K562 (cell line): ENCODE data around the gene RUVBL1. TPM values are rescaled to one million over a fixed set of nuclear protein-coding genes. Genes with fewer than 3 reads are reported as not detected.

Experiments used
- ATAC-seq: fragments of 200-7000 bp; cut with Tn5 transposase; 3 replicates; pipeline ENCODE4 v1.9.1; 2020; ENCODE audit warnings: moderate library complexity
- BruUV-seq: library from RNA; stranded (reverse); fragments of 400-500 nt; replicated peaks from 2 replicates; lab custom pipeline; 2021; lab: Mats Ljungman, UMichigan
- CTCF ChIA-PET: fragments of 300-600 bp; formaldehyde crosslinking; extraction: SDS; loops from one replicate; lab custom pipeline; 2021; ENCODE audit warnings: low intra/inter-chr PET ratio; lab: Yijun Ruan, JAX
- POLR2A ChIA-PET: fragments of 300-600, 350-650 bp; sonication (Branson Sonifier 250); formaldehyde crosslinking; extraction: SDS; loops from one replicate; lab custom pipeline; 2021; ENCODE audit warnings: antibody characterized with exemption, inconsistent platforms; lab: Yijun Ruan, JAX
- DNase-seq, 4 experiments: peaks; one replicate each; pipeline versions ENCODE4 v3.0.0 to v3.0.0-alpha.2; 2011 to 2018; ENCODE audit warnings: low spot score in 3 of 4, mixed read lengths in 3 of 4; ENCODE audit errors: extremely low read depth in 1 of 4
- FAIRE-seq: peaks from 2 replicates; lab custom pipeline; 2011; peaks lifted over from hg19 to GRCh38; lab: Jason Lieb, UNC
- H2AFZ ChIP-seq: 2 replicates; pipeline ENCODE4 v1.6.0; 2011; ENCODE audit warnings: low read depth, low read length, control low read depth, inconsistent platforms
- H3K27ac ChIP-seq: fragments of 200-600 bp; 3 replicates; pipeline ENCODE4 v1.8.0; 2011; ENCODE audit warnings: low read depth, mild to moderate bottlenecking, control low read depth, inconsistent platforms, low read length, moderate library complexity, mixed read lengths; ENCODE audit errors: extremely low read depth
- H3K27me3 ChIP-seq, 2 experiments: fragments of 300-600 bp in 1 of 2; 2 replicates in 1 of 2; 3 replicates in 1 of 2; pipeline versions ENCODE4 v1.6.0 to v1.8.0; 2011; ENCODE audit warnings: inconsistent platforms in 2 of 2, low read length in 2 of 2, mild to moderate bottlenecking in 1 of 2, mixed read lengths in 1 of 2, moderate library complexity in 1 of 2; ENCODE audit not compliant: control insufficient read depth in 2 of 2, insufficient read depth in 2 of 2
- H3K36me3 ChIP-seq: fragments of 300-600 bp; 3 replicates; pipeline ENCODE4 v1.8.0; 2011; ENCODE audit warnings: mild to moderate bottlenecking, low read length, inconsistent platforms; ENCODE audit not compliant: control insufficient read depth, insufficient read depth
- H3K4me1 ChIP-seq, 2 experiments: fragments of 200-600 bp in 1 of 2; replicated peaks in 1 of 2; 2 replicates in 1 of 2; 3 replicates in 1 of 2; pipeline versions ENCODE4 v1.5.1 to v1.8.0; 2011; ENCODE audit warnings: inconsistent platforms in 2 of 2, low read length in 2 of 2, mild to moderate bottlenecking in 1 of 2, mixed read lengths in 1 of 2, moderate library complexity in 1 of 2; ENCODE audit not compliant: control insufficient read depth in 2 of 2, insufficient read depth in 2 of 2
- H3K4me2 ChIP-seq: 2 replicates; pipeline ENCODE4 v1.6.1; 2011; ENCODE audit warnings: low read length, control low read depth, inconsistent platforms, mixed read lengths; ENCODE audit not compliant: insufficient read depth
- H3K4me3 ChIP-seq: fragments of 200-600 bp; sonication (generic), shearing (Covaris generic); 2 replicates; pipeline ENCODE4 v1.5.1; 2016; ENCODE audit warnings: control low read depth, inconsistent platforms
- H3K79me2 ChIP-seq: fragments of 200-600 bp; 3 replicates; pipeline ENCODE4 v1.8.0; 2011; ENCODE audit warnings: low read length, inconsistent platforms; ENCODE audit not compliant: control insufficient read depth, insufficient read depth
- H3K9ac ChIP-seq, 2 experiments: 2 replicates each; pipeline versions ENCODE4 v1.6.0 to v1.6.1; 2011; ENCODE audit warnings: low read depth in 2 of 2, low read length in 2 of 2, control low read depth in 1 of 2, inconsistent platforms in 1 of 2, mild to moderate bottlenecking in 1 of 2, mixed read lengths in 1 of 2; ENCODE audit not compliant: insufficient read depth in 1 of 2
- H3K9me1 ChIP-seq: one replicate; pipeline ENCODE4 v1.6.0; 2011; ENCODE audit warnings: inconsistent platforms, mild to moderate bottlenecking, low read length, moderate library complexity; ENCODE audit not compliant: control insufficient read depth, insufficient read depth
- H3K9me3 ChIP-seq: replicated peaks from 2 replicates; pipeline ENCODE4 v1.5.1; 2011; ENCODE audit warnings: low read depth, low read length, inconsistent platforms; ENCODE audit not compliant: control insufficient read depth, insufficient read depth
- H4K20me1 ChIP-seq: replicated peaks from 2 replicates; pipeline ENCODE4 v1.6.1; 2011; ENCODE audit warnings: low read length, inconsistent platforms, mixed read lengths; ENCODE audit not compliant: control insufficient read depth, insufficient read depth
- CXXC5 ChIP-seq: fragments of 250-450 bp; sonication (Bioruptor Pico); IDR thresholded peaks from 2 replicates; pipeline ENCODE4 v1.8.0; 2022; ENCODE audit warnings: inconsistent platforms, mild to moderate bottlenecking, moderate library complexity
- EZH2 ChIP-seq: IDR thresholded peaks from 2 replicates; pipeline ENCODE4 v1.6.1; 2012; ENCODE audit warnings: low read depth, mild to moderate bottlenecking, inconsistent platforms, low read length, borderline replicate concordance
- GATAD2A ChIP-seq: fragments of 450-650 bp; IDR thresholded peaks from 2 replicates; pipeline ENCODE4 v1.6.1; 2017
- LARP7 ChIP-seq: fragments of 450-650 bp; IDR thresholded peaks from 2 replicates; pipeline ENCODE4 v1.6.1; 2016
- NFIC ChIP-seq: fragments of 450-650 bp; IDR thresholded peaks from 2 replicates; pipeline ENCODE4 v1.6.1; 2017; ENCODE audit warnings: mild to moderate bottlenecking, inconsistent platforms
- PHF21A ChIP-seq: fragments of 450-650 bp; IDR thresholded peaks from 2 replicates; pipeline ENCODE4 v1.6.1; 2017; ENCODE audit warnings: low read depth, borderline replicate concordance
- WGBS: fragments of 100-300 bp; shearing (Covaris generic); methylation state at CpG from one replicate; pipeline ENCODE4 v1.1.6; 2016; ENCODE audit warnings: low coverage, mixed read lengths; ENCODE audit not compliant: insufficient coverage; ENCODE audit errors: missing lambda C conversion rate; 5-methylcytosine and 5-hydroxymethylcytosine counted together
- in situ Hi-C: fragments of 300-500 bp; cut with MboI; formaldehyde crosslinking; loops from 4 replicates; pipeline ENCODE4 v1.15.0; 2018; ENCODE audit warnings: inconsistent platforms, mixed read lengths
- intact Hi-C: fragments of 100-400 bp; cut with micrococcal nuclease; formaldehyde crosslinking; loops from 2 replicates; pipeline ENCODE4 v1.14.2; 2022
- polyA plus RNA-seq, 8 experiments: library from polyadenylated mRNA; depleted of rRNA in 4 of 8; stranded (reverse) in 5 of 8; unstranded in 3 of 8; fragments of >200 nt; fragmentation: Nextera tagmentation in 2 of 8; fragmentation: Illumina TruSeq in 1 of 8; extraction: Ambion mirVana in 2 of 8; extraction: Trizol in 1 of 8; gene quantifications; 2 replicates each; pipeline versions ENCODE4 v1.2.1 to v1.2.3, GENCODE V29; 2011 to 2014; ENCODE audit warnings: inconsistent platforms in 1 of 8, missing spikeins in 1 of 8
- total RNA-seq, 7 experiments: library from RNA; depleted of rRNA in 6 of 7; stranded (reverse); fragments of >200 nt in 6 of 7; fragmentation: Illumina TruSeq in 2 of 7; extraction: Trizol in 2 of 7; gene quantifications; 2 replicates each; pipeline versions ENCODE4 v1.2.1 to v1.2.3, GENCODE V29; 2011 to 2021; ENCODE audit warnings: low replicate concordance in 1 of 7
- TF ChIP-seq, protein P1 (sequence below): fragments of 250-450 bp; sonication (Bioruptor Pico); IDR thresholded peaks from 2 replicates; pipeline ENCODE4 v1.4.0; 2020; ENCODE audit warnings: mild to moderate bottlenecking, moderate library complexity, borderline replicate concordance
- TF ChIP-seq, protein P2 (sequence below): fragments of 450-650 bp; formaldehyde crosslinking; IDR thresholded peaks from 2 replicates; pipeline ENCODE4 v1.4.0; 2020; ENCODE audit warnings: mild to moderate bottlenecking, moderate library complexity

RUVBL1 gene
- total and polyA plus RNA-seq, 9 of the 15 experiments (the other 6 are each of a cell fraction or from before 2014, with no cell fraction given), result 20.7 to 147 (median 113) TPM

DNA sequence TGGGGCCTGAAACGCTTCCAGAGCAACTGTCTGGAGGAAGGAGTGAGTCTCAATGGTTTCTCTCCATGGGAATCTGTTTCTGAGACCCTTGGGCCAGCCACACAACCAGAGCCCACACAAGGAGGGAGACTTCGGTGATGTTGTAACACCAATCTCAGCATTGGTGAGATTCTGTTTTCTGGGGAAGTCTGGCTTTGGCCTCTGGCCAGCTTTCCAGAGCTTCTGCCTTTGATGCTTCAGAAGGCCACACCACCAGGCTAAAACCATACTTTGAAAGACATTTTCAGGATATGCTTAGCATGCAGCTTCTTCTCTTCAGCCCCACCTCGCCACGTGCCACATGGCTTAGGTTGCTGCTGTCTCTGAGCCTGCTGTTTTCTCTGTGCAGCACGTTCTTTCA is 26.0 kb upstream of the RUVBL1 start:
- H3K27ac ChIP-seq, result no peak overlapping the region
- in situ Hi-C loops, result no loop called here

DNA sequence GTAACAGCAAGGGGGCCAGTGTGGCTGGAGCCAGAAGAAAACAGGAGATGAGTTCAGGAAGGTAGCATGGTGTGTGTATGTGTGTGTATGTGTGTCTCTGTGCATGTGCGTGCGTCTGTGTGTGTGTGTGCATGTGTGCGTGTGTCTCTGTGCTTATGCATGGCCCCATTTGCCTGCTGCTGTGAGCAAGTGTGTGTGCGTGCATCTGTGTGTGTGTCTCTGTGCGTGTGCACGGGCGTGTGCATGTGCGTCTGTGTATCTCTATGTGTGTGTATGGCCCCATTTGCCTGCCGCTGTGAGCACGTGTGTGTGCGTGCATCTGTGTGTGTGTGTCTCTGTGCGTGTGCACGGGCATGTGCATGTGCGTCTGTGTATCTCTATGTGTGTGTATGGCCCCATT is 22.6 kb upstream of the RUVBL1 start:
- intact Hi-C loops, result no loop called here
- FAIRE-seq, result no peak
- TF ChIP-seq EZH2 (no peak), GATAD2A (no peak), LARP7 (no peak), PHF21A (no peak)
- TF ChIP-seq, protein P1, sequence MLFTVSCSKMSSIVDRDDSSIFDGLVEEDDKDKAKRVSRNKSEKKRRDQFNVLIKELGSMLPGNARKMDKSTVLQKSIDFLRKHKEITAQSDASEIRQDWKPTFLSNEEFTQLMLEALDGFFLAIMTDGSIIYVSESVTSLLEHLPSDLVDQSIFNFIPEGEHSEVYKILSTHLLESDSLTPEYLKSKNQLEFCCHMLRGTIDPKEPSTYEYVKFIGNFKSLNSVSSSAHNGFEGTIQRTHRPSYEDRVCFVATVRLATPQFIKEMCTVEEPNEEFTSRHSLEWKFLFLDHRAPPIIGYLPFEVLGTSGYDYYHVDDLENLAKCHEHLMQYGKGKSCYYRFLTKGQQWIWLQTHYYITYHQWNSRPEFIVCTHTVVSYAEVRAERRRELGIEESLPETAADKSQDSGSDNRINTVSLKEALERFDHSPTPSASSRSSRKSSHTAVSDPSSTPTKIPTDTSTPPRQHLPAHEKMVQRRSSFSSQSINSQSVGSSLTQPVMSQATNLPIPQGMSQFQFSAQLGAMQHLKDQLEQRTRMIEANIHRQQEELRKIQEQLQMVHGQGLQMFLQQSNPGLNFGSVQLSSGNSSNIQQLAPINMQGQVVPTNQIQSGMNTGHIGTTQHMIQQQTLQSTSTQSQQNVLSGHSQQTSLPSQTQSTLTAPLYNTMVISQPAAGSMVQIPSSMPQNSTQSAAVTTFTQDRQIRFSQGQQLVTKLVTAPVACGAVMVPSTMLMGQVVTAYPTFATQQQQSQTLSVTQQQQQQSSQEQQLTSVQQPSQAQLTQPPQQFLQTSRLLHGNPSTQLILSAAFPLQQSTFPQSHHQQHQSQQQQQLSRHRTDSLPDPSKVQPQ, result no peak
- TF ChIP-seq, protein P2, sequence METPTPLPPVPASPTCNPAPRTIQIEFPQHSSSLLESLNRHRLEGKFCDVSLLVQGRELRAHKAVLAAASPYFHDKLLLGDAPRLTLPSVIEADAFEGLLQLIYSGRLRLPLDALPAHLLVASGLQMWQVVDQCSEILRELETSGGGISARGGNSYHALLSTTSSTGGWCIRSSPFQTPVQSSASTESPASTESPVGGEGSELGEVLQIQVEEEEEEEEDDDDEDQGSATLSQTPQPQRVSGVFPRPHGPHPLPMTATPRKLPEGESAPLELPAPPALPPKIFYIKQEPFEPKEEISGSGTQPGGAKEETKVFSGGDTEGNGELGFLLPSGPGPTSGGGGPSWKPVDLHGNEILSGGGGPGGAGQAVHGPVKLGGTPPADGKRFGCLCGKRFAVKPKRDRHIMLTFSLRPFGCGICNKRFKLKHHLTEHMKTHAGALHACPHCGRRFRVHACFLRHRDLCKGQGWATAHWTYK (CRISPR knock-in tag), result no peak
- TF ChIP-seq, all 486 proteins: peak for 0

More for the DNA sequence above, 26.0 kb upstream of the RUVBL1 start:
- TF ChIP-seq NFIC (peak; percentile 43), CXXC5 (no peak)
- H3K27me3 ChIP-seq, result no peaks in the 10 kb centered on the region
- WGBS, result 38% methylated on average over 5 of the region's 5 CpGs
- peaks cover 14 to 23% of the 10 kb centered on the region in 2 experiments; a peak in 4 of 5 replicates for H3K4me1 ChIP-seq
- H3K9me3 ChIP-seq, result no peaks in the 10 kb centered on the region
- ATAC-seq (no peak), FAIRE-seq (no peak), DNase-seq (no peak)
- H3K9me1 ChIP-seq, result no peaks in the 10 kb centered on the region
- no peak overlapping the region for H3K4me2 ChIP-seq
- H3K9ac ChIP-seq, result no peak overlapping the region
- BruUV-seq, result no TSS peak
- POLR2A ChIA-PET, result interaction anchor here (0.7 kb wide), 1 partner anchor 552 kb away, joined by 4 read pairs; no protein-coding TSS in a partner anchor
- no peaks in the 10 kb centered on the region for H3K36me3 ChIP-seq
- H2AFZ ChIP-seq, result no peak overlapping the region
- no peaks in the 10 kb centered on the region for H4K20me1 ChIP-seq
- peaks cover 12% of the 10 kb centered on the region for H3K79me2 ChIP-seq
- CTCF ChIA-PET, result no interaction called here
- intact Hi-C loops, result no loop called here
- H3K4me3 ChIP-seq, result no peak overlapping the region

More for the DNA sequence above, 22.6 kb upstream of the RUVBL1 start:
- no TSS peak for BruUV-seq
- Histone ChIP-seq H3K9me1 (no peaks in the 10 kb centered on the region), H3K27me3 (no peaks in the 10 kb centered on the region), H2AFZ (no peak overlapping the region), H3K27ac (no peak overlapping the region), H4K20me1 (no peaks in the 10 kb centered on the region), H3K9ac (no peak overlapping the region; a peak in 1 of 4 replicates), H3K4me1 (peaks cover 13 to 18% of the 10 kb centered on the region in 2 experiments; a peak in 4 of 5 replicates), H3K4me2 (no peak overlapping the region), H3K9me3 (no peaks in the 10 kb centered on the region), H3K4me3 (no peak overlapping the region), H3K36me3 (no peaks in the 10 kb centered on the region), H3K79me2 (no peaks in the 10 kb centered on the region)
- CTCF ChIA-PET, result no interaction called here
- ATAC-seq (no peak), DNase-seq (no peak)
- in situ Hi-C loops, result no loop called here
- 85% methylated on average over 9 of the region's 14 CpGs for WGBS
- POLR2A ChIA-PET, result no interaction called here
